HEK293 (cell line): ENCODE measurements around the gene KCNAB1.

Experiments
- CTCF ChIA-PET: fragments of 350-600 bp; formaldehyde crosslinking; extraction: SDS; loops from one replicate; lab custom pipeline; 2021; ENCODE audit warnings: antibody characterized with exemption; lab: Yijun Ruan, JAX
- POLR2A ChIA-PET: fragments of 300-600 bp; formaldehyde crosslinking; extraction: SDS; loops from one replicate; lab custom pipeline; 2020; ENCODE audit warnings: antibody characterized with exemption, inconsistent platforms; lab: Yijun Ruan, JAX
- H3K27ac ChIP-seq: fragments of 200-500 bp; sonication (Bioruptor generic); 2 replicates; pipeline ENCODE4 v1.5.1; 2014; ENCODE audit warnings: low read depth, low read length, control low read depth, inconsistent platforms; ENCODE audit errors: extremely low read depth
- H3K36me3 ChIP-seq, 2 experiments: fragments of 200-500 bp in 1 of 2; sonication (Bioruptor generic) in 1 of 2; 1 replicate in 1 of 2; 2 replicates in 1 of 2; pipeline ENCODE4 v1.5.1; 2014 to 2017; ENCODE audit warnings: inconsistent platforms in 2 of 2, low read length in 2 of 2; ENCODE audit not compliant: control insufficient read depth in 2 of 2, insufficient read depth in 1 of 2
- H3K4me1 ChIP-seq: fragments of 200-500 bp; sonication (Bioruptor generic); 2 replicates; pipeline ENCODE4 v1.5.1; 2014; ENCODE audit warnings: mild to moderate bottlenecking, low read length, inconsistent platforms; ENCODE audit not compliant: control insufficient read depth, insufficient read depth
- H3K4me3 ChIP-seq: 2 replicates; pipeline ENCODE4 v1.5.1; 2011; ENCODE audit warnings: low read depth, mild to moderate bottlenecking, control low read depth, low read length, moderate library complexity
- H3K9me3 ChIP-seq: fragments of 200-500 bp; sonication (Bioruptor generic); 2 replicates; pipeline ENCODE4 v1.5.1; 2014; ENCODE audit warnings: low read depth, low read length, inconsistent platforms; ENCODE audit not compliant: control insufficient read depth, insufficient read depth
- EGR2 ChIP-seq: fragments of 450-650 bp; formaldehyde crosslinking; IDR thresholded peaks from 2 replicates; pipeline ENCODE4 v1.5.1; 2016; ENCODE audit warnings: low read depth, missing biosample characterization, missing genetic modification characterization
- GFI1B ChIP-seq: fragments of 450-650 bp; formaldehyde crosslinking; IDR thresholded peaks from 2 replicates; pipeline ENCODE4 v1.5.1; 2016; ENCODE audit warnings: missing biosample characterization, missing genetic modification characterization
- GLIS1 ChIP-seq: fragments of 450-650 bp; formaldehyde crosslinking; IDR thresholded peaks from 2 replicates; pipeline ENCODE4 v1.5.1; 2016; ENCODE audit warnings: missing biosample characterization, missing genetic modification characterization
- HOXC10 ChIP-seq: sonication (generic); formaldehyde crosslinking; IDR thresholded peaks from 2 replicates; pipeline ENCODE4 v1.8.1; 2023; ENCODE audit warnings: mild to moderate bottlenecking, missing genetic modification reagents
- KLF1 ChIP-seq: fragments of 450-650 bp; formaldehyde crosslinking; IDR thresholded peaks from 2 replicates; pipeline ENCODE4 v1.5.1; 2016; ENCODE audit warnings: missing biosample characterization, missing genetic modification characterization
- OSR2 ChIP-seq: fragments of 450-650 bp; formaldehyde crosslinking; IDR thresholded peaks from 2 replicates; pipeline ENCODE4 v1.5.1; 2016; ENCODE audit warnings: missing biosample characterization, missing genetic modification characterization
- PRDM10 ChIP-seq: fragments of 450-650 bp; formaldehyde crosslinking; IDR thresholded peaks from 2 replicates; pipeline ENCODE4 v1.5.1; 2016; ENCODE audit warnings: missing biosample characterization, missing genetic modification characterization
- SETDB1 ChIP-seq: IDR thresholded peaks from one replicate; pipeline ENCODE4 v1.6.1; 2017; ENCODE audit warnings: mild to moderate bottlenecking, low read length, moderate library complexity, mixed read lengths; ENCODE audit not compliant: insufficient read length
- TRIM28 ChIP-seq: IDR thresholded peaks from 2 replicates; pipeline ENCODE4 v1.6.1; 2011; ENCODE audit warnings: low read length, control low read depth, borderline replicate concordance
- ZBTB44 ChIP-seq: fragments of 450-650 bp; IDR thresholded peaks from 2 replicates; pipeline ENCODE4 v1.5.1; 2018; ENCODE audit warnings: missing biosample characterization, mild to moderate bottlenecking, missing genetic modification characterization
- ZFP37 ChIP-seq: fragments of 450-650 bp; formaldehyde crosslinking; IDR thresholded peaks from 2 replicates; pipeline ENCODE4 v1.5.1; 2016; ENCODE audit warnings: missing biosample characterization, missing genetic modification characterization
- ZFP41 ChIP-seq: fragments of 450-650 bp; formaldehyde crosslinking; IDR thresholded peaks from 2 replicates; pipeline ENCODE4 v1.5.1; 2016; ENCODE audit warnings: missing biosample characterization, missing genetic modification characterization, borderline replicate concordance
- ZNF132 ChIP-seq: fragments of 450-650 bp; formaldehyde crosslinking; IDR thresholded peaks from 2 replicates; pipeline ENCODE4 v1.5.1; 2017; ENCODE audit warnings: missing biosample characterization, missing genetic modification characterization, borderline replicate concordance
- ZNF138 ChIP-seq: fragments of 450-650 bp; formaldehyde crosslinking; IDR thresholded peaks from 2 replicates; pipeline ENCODE4 v1.5.1; 2016; ENCODE audit warnings: missing biosample characterization, missing genetic modification characterization, borderline replicate concordance
- ZNF155 ChIP-seq: fragments of 450-650 bp; formaldehyde crosslinking; IDR thresholded peaks from 2 replicates; pipeline ENCODE4 v1.5.1; 2016; ENCODE audit warnings: missing biosample characterization, missing genetic modification characterization
- ZNF324 ChIP-seq: fragments of 450-650 bp; formaldehyde crosslinking; IDR thresholded peaks from 2 replicates; pipeline ENCODE4 v1.5.1; 2016; ENCODE audit warnings: missing biosample characterization, missing genetic modification characterization
- ZNF335 ChIP-seq: fragments of 450-650 bp; formaldehyde crosslinking; conservative IDR thresholded peaks from 2 replicates; pipeline ENCODE4 v1.5.1; 2016; ENCODE audit warnings: missing biosample characterization, missing genetic modification characterization
- ZNF548 ChIP-seq: fragments of 450-650 bp; formaldehyde crosslinking; IDR thresholded peaks from 2 replicates; pipeline ENCODE4 v1.5.1; 2016; ENCODE audit warnings: missing biosample characterization, missing genetic modification characterization
- ZNF549 ChIP-seq: fragments of 450-650 bp; IDR thresholded peaks from 2 replicates; pipeline ENCODE4 v1.5.1; 2018; ENCODE audit warnings: missing biosample characterization, missing genetic modification characterization, mild to moderate bottlenecking, inconsistent platforms, moderate library complexity
- ZNF791 ChIP-seq: fragments of 450-650 bp; formaldehyde crosslinking; IDR thresholded peaks from 2 replicates; pipeline ENCODE4 v1.5.1; 2016; ENCODE audit warnings: missing biosample characterization, missing genetic modification characterization
- TF ChIP-seq, protein P1 (sequence below): fragments of 450-650 bp; formaldehyde crosslinking; IDR thresholded peaks from 2 replicates; pipeline ENCODE4 v1.5.1; 2016; ENCODE audit warnings: missing biosample characterization, missing genetic modification characterization
- TF ChIP-seq, protein P2 (sequence below): fragments of 450-650 bp; formaldehyde crosslinking; IDR thresholded peaks from 2 replicates; pipeline ENCODE4 v1.5.1; 2017; ENCODE audit warnings: missing biosample characterization, mild to moderate bottlenecking, missing genetic modification characterization, moderate library complexity

KCNAB1 gene

GRCh38 chr3:156131799-156132198 lies 11.4 kb downstream of the KCNAB1 start (continued):
- no peak for TF ChIP-seq ZNF791
- no peak for TF ChIP-seq PRDM10 (tag by site-specific recombination)
- no peak for TF ChIP-seq ZNF549 (tag by site-specific recombination)

GRCh38 chr3:156132313-156132712 lies 11.9 kb downstream of the KCNAB1 start:
- H3K27ac ChIP-seq, result no peak overlapping the region
- CTCF ChIA-PET, result interaction anchor here (1.3 kb wide), 1 partner anchor 19 kb away, joined by 3 read pairs; no protein-coding TSS in a partner anchor
- H3K4me3 ChIP-seq, result no peak overlapping the region
- no peak for TF ChIP-seq ZNF155 (tag by site-specific recombination)
- TF ChIP-seq ZNF548, result no peak
- TF ChIP-seq KLF1 (tag by site-specific recombination), result no peak
- TF ChIP-seq OSR2, result no peak
- TF ChIP-seq HOXC10 (CRISPR knock-in tag), result no peak
- no peak for TF ChIP-seq ZFP37
- no peak for TF ChIP-seq ZNF324 (tag by site-specific recombination)
- TF ChIP-seq ZNF335 (tag by site-specific recombination), result no peak
- no peak for TF ChIP-seq EGR2 (tag by site-specific recombination)
- TF ChIP-seq TRIM28, result no peak
- TF ChIP-seq ZNF549 (tag by site-specific recombination), result no peak
- TF ChIP-seq ZNF132 (tag by site-specific recombination), result no peak
- TF ChIP-seq, protein P1, sequence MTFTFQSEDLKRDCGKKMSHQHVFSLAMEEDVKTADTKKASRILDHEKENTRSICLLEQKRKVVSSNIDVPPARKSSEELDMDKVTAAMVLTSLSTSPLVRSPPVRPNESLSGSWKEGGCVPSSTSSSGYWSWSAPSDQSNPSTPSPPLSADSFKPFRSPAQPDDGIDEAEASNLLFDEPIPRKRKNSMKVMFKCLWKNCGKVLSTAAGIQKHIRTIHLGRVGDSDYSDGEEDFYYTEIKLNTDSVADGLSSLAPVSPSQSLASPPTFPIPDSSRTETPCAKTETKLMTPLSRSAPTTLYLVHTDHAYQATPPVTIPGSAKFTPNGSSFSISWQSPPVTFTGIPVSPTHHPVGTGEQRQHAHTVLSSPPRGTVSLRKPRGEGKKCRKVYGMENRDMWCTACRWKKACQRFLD, result no peak
- no peak for TF ChIP-seq ZFP41 (tag by site-specific recombination)
- no peak for TF ChIP-seq GLIS1
- TF ChIP-seq GFI1B (tag by site-specific recombination), result no peak
- no peak for TF ChIP-seq SETDB1
- TF ChIP-seq ZBTB44 (tag by site-specific recombination), result no peak
- TF ChIP-seq, protein P2, sequence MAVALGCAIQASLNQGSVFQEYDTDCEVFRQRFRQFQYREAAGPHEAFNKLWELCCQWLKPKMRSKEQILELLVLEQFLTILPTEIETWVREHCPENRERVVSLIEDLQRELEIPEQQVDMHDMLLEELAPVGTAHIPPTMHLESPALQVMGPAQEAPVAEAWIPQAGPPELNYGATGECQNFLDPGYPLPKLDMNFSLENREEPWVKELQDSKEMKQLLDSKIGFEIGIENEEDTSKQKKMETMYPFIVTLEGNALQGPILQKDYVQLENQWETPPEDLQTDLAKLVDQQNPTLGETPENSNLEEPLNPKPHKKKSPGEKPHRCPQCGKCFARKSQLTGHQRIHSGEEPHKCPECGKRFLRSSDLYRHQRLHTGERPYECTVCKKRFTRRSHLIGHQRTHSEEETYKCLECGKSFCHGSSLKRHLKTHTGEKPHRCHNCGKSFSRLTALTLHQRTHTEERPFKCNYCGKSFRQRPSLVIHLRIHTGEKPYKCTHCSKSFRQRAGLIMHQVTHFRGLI (tag by site-specific recombination), result no peak
- no peak for TF ChIP-seq ZNF138 (tag by site-specific recombination)
- H3K9me3 ChIP-seq, result no peaks in the 10 kb centered on the region
- H3K4me1 ChIP-seq, result no peaks in the 10 kb centered on the region
- H3K36me3 ChIP-seq, result no peaks in the 10 kb centered on the region
- POLR2A ChIA-PET, result no interaction called here
